GM21360 (cell line): ENCODE results near the gene SIRPB1.
"Not testable (repeated sequence)": the region's sequence is repeated elsewhere in the genome, so short reads cannot be mapped to it uniquely, and the experiment has no call there.

Source experiments
- ATAC-seq: cut with Tn5 transposase; IDR thresholded peaks from one replicate; pipeline ENCODE4 v1.9.1; 2021; ENCODE audit warnings: mild to moderate bottlenecking, moderate library complexity; ENCODE audit not compliant: unreplicated experiment

Gene SIRPB1

GRCh38 chr20:1637755-1638154 lies 17.9 kb upstream of the SIRPB1 start:
- no peak for ATAC-seq

- ATAC-seq = no peak
These were observed 17.4 kb upstream of the SIRPB1 start for GRCh38 chr20:1637226-1637625.

GRCh38 chr20:1636621-1637020 lies 16.8 kb upstream of the SIRPB1 start:
- no peak for ATAC-seq

GRCh38 chr20:1635291-1635979 lies 15.6 kb upstream of the SIRPB1 start:
- no peak for ATAC-seq

GRCh38 chr20:1633535-1633934 lies 13.7 kb upstream of the SIRPB1 start:
- no peak for ATAC-seq

- no peak for ATAC-seq
These were observed 12.4 kb upstream of the SIRPB1 start for GRCh38 chr20:1632178-1632577.

- no peak for ATAC-seq
These were observed 11.7 kb upstream of the SIRPB1 start for GRCh38 chr20:1631309-1632151.

- no peak for ATAC-seq
These were observed 10.4 kb upstream of the SIRPB1 start for GRCh38 chr20:1630186-1630585.

GRCh38 chr20:1629321-1629720 lies 9.5 kb upstream of the SIRPB1 start:
- no peak for ATAC-seq

GRCh38 chr20:1628621-1629020 lies 8.8 kb upstream of the SIRPB1 start:
- no peak for ATAC-seq

- ATAC-seq = no peak
These were observed 7.4 kb upstream of the SIRPB1 start for GRCh38 chr20:1627200-1627550.

- no peak for ATAC-seq
These were observed 6.9 kb upstream of the SIRPB1 start for GRCh38 chr20:1626528-1627199.

- ATAC-seq = no peak
These were observed 5.4 kb upstream of the SIRPB1 start for GRCh38 chr20:1625083-1625690.

- no peak for ATAC-seq
These were observed 3.8 kb upstream of the SIRPB1 start for GRCh38 chr20:1623501-1624205.

GRCh38 chr20:1622450-1622849 lies 2.6 kb upstream of the SIRPB1 start:
- ATAC-seq = no peak

GRCh38 chr20:1621316-1621715 lies 1.5 kb upstream of the SIRPB1 start:
- ATAC-seq = no peak

- no peak for ATAC-seq
These were observed 762 bp downstream of the SIRPB1 start for GRCh38 chr20:1618954-1619540.

GRCh38 chr20:1618479-1618878 lies 1.3 kb downstream of the SIRPB1 start:
- no peak for ATAC-seq

GRCh38 chr20:1616858-1617434 lies 2.9 kb downstream of the SIRPB1 start:
- no peak for ATAC-seq

GRCh38 chr20:1610404-1610803 lies 9.4 kb downstream of the SIRPB1 start:
- ATAC-seq = not testable (repeated sequence)
